T-helper 1 cell treated with Interleukin-12 subunit alpha and Interleukin-12 subunit beta and Interleukin-4 antibody, amounts not matched to agents 30 ng/mL and 1 ng/mL, for 36 hours (primary cell): ENCODE results near the gene CLIC6. TPM values are rescaled to one million over a fixed set of nuclear protein-coding genes. Genes with fewer than 3 reads are reported as not detected.

Experiments used
- intact Hi-C: fragments of 100-400 bp; cut with micrococcal nuclease; formaldehyde crosslinking; loops from one replicate; pipeline ENCODE4 v1.15.1; 2024
- total RNA-seq: library from RNA; stranded (reverse); gene quantifications from 2 replicates; pipeline ENCODE4 v1.2.3, GENCODE V29; 2022

The CLIC6 gene
- total RNA-seq, 1 donor from 2014 or later, result 0.05 TPM

DNA sequence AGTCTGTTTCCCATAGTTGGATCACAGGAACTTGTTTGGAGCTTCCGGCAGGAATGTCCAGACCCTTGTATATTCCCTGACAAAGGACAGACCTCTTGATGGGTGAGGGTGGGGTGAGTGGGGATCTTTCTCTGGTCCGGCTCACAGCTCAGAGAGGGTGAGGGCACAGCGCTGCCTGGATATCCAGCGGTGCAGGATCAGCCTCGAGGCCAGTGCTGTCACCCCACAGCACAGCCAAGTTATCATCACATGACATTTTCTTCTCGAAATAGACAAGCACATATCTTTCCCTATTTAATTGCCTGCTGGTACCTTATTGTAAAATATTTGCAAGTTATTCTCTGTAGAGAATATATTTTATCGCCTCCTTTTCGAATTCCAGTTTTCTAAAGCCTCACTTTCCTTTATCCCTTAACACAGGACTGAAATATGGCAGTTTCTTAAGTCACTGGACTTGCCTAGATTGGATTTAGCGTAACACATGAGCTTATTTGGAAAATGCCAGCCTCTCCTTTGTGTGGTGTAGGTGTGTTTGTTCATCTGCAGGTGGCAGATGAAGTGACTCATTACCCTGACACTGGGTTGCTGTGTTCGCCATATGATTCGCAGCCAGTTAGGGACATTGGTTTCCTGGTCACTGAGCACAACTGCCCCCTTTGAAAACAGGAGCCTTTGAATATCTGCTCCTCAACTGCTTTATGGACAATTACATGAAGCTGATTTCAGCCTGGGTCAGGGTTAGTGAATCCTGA lies 21.4 kb downstream of the CLIC6 start:
- intact Hi-C loops, result loop anchor here (5.0 to 10.0 kb wide), 2 partner anchors 117 to 935 kb away; no protein-coding TSS in a partner anchor

DNA sequence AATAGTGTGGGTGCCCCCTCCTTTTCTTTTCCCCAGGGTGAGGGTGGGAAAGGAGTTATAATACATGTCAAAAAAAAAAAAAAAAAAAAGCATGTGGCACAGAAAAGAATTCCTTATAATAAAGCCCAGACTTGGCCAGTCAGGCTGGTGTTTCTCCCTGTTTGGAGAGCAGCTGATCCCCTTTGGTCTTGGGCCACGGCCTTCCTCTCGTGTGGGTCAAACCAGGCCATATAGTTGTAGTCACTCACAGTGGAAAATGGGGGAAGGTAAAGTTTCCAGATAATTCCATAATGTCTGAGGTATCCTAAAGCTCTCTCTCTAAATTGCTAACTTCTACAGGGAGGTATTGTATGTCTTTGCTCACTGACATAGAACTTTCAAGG lies 22.0 kb downstream of the CLIC6 start:
- intact Hi-C loops, result loop anchor here (5.0 to 10.0 kb wide), 2 partner anchors 117 to 934 kb away; no protein-coding TSS in a partner anchor

DNA sequence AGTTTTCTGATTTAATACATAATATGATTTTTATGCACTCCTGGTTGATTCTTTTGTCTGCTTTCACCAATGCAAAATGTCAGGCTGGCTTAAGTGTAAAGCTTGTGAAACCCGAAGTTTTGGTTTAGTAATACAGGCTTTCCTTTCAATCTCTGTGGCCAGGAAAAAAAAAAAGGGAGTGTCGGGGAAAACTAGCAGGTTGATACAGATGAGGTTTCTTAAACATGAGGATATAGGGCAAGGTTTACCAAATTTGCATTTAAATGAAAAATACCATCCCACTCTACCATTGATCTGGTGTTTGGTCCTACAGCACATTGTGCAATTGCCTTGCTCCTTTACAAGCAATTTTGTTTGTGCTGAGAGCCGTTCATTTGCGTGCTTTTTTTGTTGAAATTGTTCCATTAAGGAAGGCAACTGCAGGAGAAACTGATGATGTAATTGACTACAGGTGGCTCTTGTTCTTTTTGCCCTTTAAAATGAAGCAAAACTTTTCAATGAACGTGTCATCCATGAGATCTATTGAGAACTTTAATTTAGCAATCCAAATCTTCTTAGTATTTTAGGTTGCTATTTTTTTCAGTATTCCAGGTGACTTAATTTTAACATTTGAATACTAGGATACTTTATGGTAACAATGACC lies 22.7 kb downstream of the CLIC6 start:
- intact Hi-C loops, result loop anchor here (5.0 to 10.0 kb wide), 2 partner anchors 116 to 933 kb away; no protein-coding TSS in a partner anchor

DNA sequence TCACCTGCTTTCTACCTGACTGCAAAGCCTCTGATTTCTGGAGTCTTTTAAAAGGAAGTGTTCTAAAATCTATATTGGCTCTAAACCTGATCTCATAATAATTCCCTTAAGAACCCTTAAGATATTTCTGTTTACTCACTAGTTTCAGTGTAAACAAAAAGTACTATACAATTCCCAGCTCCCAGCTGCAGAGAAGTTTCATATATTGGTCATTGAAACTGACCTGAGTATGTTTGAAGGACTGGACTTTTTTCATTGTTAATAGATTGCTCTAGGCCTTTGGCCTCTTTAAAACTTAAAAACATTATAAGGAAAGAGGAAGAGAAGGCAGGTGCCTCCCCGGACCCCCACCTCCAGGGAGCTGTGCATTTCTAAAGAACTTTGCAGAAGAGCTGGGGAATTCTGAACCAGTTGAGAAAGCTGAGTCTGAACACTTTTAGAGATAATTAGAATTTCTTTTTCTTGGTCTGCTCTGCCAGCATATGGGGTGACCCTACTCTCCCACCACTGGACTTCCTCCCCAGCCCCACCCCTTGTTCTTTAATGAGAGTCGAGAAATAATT lies 23.7 kb downstream of the CLIC6 start:
- intact Hi-C loops, result loop anchor here (1.0 to 10.0 kb wide), 8 partner anchors 53 to 1420 kb away; no protein-coding TSS in a partner anchor

DNA sequence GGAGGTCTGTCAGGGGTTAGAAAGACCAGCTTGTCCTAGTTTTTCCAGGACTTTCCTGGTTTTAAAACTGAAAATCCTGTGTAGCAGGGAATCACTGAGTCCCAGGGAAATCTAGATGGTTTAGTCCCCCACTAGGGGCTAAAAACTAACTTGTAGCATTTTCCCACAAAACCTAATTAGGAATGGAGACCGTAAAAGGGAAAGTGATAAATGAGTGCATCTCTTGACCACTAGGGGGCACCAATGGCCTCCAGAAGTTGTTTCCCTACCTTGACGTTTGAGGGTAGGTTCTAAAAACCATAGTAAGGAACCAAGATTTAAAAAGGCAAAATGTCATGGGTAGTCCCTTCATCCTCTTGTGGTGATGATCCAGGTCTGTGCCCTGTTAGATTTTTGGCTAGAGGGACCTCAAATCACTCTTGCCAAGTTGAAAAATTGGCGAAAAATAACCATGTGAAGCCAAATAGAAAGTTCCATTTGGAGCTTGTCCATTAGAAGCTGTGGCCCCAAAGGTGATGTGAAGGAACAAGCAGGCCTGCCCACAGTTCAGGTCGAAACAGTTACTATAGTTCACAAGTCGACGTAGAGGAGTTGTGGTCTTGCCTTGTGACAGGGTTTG lies 24.5 kb downstream of the CLIC6 start:
- intact Hi-C loops, result loop anchor here (1.0 to 10.0 kb wide), 8 partner anchors 52 to 1419 kb away; no protein-coding TSS in a partner anchor

DNA sequence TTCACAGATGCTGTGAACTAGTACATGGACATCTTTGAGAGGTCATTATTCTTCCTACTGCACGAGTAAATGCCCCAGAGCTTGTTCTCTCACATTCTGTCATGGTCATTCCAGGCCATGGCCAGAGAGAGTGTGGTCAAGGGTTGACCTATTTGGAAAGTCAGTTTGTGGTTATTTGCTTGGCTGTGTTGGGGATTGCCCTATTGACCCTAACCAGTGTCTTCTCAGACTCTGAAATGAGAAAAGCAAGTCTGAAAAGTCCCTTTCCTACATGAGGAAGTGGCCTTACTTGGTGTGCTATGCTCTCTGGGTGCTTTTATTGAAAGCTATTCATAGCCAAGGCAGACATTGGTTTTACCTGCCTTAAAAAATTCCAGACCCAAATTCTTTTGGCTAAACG lies 26.6 kb downstream of the CLIC6 start:
- intact Hi-C loops, result loop anchor here (10.0 kb wide), 1 partner anchor 929 kb away; no protein-coding TSS in a partner anchor

DNA sequence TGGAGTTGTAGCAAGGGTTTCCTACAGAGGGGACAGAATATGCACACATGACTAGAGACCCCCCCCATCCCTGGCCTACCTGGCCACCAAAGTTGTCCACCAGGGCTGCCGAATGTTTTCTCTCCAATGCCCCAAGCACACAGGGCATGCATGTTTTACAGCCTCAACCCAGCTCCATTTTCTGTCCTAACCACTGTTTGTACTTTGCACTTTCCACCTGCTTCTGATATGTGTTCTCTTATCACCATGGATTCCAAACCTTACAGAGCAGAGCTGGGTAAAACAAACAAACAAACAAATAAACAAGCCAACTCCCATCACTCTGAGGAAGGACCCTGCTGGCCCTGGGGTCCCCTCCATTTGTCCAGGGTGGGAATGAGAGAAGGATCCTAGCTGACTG lies 27.3 kb downstream of the CLIC6 start:
- intact Hi-C loops, result loop anchor here (10.0 kb wide), 1 partner anchor 929 kb away; no protein-coding TSS in a partner anchor

DNA sequence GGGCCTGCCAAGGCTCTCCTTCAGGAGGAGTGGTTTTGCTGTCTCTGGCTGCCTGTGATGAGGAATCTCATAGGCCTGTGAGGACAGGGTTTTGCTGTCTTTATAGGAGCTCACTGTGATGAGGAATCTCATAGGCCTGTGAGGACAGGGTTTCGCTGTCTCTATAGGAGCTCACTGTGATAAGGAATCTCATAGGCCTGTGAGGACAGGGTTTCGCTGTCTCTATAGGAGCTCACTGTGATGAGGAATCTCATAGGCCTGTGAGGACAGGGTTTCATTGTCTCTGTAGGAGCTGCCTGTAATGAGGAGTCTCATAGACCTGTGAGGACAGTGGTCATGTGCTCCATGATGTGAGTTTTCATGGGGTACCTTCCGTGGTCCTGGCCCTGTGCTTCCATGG lies 29.0 kb downstream of the CLIC6 start:
- intact Hi-C loops, result loop anchor here (10.0 kb wide), 1 partner anchor 927 kb away; no protein-coding TSS in a partner anchor

DNA sequence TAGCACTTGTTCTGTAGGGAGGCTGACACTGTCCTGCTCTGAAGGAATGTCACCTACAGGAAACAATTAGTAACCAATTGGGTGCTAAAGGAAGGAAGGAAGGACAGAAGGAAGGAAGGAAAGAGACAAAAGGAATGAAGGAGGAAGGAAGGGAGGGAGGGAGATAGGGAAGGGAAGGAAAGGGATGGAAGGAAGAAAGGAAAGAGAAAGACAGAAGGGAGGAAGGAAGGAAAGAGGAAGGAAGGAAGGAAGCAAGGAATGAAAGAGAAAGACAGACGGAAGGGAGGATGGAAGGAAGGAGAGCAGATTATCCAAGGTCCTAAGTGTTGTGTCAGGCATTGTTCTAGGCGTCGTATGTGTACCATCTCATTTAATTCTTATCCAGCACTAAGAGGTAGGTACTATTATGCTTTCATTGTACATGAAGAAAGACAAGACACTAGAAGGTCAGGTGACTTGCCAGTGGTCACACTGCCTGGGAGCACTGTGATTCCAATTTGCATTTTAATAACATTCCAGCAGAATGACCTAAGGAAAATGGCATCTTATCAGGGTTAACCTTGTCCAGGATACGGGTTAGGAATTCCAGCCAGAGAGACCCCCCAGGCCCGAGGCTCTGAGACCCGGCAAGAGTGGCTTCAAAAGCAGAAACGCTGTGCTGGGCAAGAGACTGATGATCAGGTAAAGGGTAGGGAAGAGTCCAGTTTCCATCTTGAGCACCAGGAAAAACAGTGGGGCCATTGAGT lies 29.6 kb downstream of the CLIC6 start:
- intact Hi-C loops, result loop anchor here (10.0 kb wide), 1 partner anchor 926 kb away; no protein-coding TSS in a partner anchor

DNA sequence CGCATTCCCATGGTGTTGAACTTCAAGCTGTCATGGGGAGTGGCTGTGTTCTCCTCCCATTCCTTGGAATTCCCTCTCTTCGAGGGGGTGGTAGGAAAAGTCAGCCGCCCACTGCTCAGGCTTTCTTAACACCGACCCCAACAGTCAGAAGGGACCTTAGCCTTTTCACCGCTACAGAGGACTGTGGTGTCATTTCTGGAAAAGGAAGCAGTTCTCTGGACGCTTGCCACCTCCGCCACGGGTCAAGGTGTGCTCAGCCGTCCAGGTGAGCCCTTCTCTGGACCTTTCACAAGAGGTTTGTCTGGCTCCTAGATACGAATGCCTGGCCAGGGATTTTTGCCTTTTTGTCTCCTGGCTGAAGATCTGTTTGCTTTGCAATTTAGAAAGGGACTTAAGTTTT lies 31.8 kb downstream of the CLIC6 start:
- intact Hi-C loops, result no loop called here

DNA sequence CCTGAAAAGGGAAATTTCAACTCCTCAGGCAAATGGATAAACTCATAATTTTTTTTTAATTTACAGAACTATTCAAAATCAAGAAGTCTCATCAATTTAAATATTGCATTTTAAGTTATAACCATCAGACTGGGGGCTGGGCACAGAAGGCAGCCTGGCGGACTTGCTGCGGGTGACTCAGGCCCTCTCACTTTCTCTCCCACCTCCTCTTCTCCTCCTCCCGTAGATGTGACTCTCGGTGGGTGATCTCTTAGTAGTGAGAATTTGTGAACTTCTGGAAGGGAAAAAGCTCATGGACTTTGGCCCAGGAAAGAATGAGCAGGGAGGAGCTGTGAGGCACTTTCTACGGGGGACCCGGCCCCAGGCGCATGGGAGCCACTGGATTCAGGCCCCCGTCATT lies 32.9 kb downstream of the CLIC6 start:
- intact Hi-C loops, result no loop called here

DNA sequence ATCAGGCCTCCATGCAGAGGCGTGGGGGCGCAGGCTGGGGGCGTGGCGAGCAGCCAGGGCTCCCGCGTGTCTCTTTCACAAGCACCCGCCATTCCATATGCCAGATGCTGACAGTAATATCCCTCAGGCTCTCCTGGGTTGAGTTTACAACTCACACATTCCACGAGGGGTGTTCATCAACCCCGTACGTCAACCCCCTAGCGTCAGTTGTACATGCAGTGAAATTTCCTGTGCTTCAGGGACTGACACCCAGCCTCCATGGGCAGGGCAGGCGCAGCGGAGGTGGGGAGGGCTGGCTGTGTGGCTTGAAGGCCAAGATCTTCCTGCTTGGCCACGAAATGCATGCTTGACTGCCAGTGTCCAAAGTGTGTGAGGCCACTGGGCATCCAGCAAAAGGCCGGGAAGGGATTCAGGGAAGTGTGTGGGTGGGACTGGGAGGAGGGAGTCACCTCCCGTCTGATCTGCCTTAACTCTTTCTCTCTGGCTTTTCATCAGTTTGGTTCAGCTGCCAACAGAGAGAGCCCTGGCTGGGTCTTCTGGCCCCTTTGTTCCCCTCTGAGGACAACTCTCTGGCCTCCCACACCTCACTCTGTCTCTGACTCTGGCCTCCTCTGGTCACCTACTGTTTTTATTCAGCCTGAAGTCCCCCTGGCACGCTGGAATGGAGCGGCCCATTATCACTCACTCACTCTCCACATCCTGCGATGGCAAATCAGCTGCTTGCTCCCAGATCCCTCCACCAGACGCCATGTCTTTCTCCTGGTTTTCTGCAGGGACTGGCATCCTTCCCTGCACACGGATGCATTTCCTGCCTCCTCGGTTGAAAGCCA lies 33.8 kb downstream of the CLIC6 start:
- intact Hi-C loops, result no loop called here

DNA sequence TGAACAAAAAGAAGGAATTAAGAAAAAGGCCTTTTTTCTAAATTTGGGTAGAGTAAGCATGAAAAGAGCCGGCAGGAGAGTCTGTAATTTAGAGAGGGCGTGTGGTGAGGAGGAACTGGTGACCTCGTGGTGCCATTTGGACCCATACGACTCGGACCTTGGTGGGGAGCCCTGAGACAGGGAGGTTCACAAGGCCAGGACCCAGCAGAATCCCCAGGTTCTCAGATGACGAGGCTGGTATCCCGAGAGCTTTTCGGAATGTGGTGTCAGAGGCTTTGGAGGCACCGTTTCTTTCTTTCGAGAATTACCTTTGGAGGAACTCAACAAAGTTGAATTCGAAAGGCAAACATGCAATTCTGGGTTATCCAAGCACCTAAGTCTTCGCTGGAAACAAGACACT lies 34.8 kb downstream of the CLIC6 start:
- intact Hi-C loops, result no loop called here

DNA sequence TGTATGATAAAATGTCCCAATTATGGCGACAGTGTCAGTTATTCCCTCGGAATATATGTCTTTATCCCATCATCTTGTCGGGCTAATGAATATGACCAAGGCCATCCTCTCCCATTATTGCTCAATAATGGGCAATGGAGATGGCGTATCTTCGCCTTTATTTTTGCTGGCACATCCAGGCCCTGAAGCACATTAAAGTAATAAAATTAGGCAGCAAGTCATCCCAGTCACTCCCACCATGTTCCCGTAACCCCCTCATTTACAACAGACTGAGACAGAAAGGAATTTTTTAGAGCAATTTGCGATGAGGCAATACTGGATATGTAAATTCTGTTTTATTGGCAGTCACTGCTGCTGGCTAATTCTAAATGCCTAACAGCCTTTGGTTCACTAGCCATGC lies 35.3 kb downstream of the CLIC6 start:
- intact Hi-C loops, result no loop called here

DNA sequence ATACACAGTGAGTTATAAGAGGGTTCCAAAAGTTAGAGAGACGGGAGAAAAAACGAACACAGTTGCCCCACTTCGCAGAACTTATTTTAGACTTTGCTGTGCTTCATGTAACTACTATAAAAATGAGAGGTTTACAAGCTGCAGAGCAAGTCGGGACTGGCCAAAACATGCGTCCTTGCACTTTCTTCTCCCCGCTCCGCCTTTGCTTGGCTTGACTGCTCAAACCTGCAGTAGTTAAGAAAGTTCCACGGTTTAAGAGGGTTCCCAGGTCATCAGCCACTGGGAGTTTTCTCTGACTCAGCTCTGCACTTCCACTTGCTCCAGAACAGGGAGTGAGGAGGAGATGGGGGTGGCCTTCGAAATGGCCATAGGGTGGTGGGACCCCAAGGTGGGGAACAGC lies 36.2 kb downstream of the CLIC6 start:
- intact Hi-C loops, result no loop called here

DNA sequence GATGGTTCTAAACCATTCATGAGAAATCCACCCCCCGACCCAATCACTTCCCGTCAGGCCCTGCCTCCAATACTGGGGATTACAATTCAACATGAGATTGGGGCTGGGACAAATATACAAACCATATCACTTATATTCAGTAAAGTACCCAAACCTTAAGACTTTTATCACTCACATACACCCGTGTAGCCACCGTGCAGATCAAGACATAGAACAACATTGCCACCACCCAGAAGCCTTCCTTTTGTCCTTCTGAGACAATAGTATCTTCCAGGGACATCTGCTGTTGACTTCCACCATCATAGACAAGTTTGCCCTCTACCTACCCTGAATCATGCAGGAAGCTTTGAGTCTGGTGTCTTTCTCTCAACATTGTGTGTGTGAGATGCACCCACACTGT lies 37.5 kb downstream of the CLIC6 start:
- intact Hi-C loops, result no loop called here

DNA sequence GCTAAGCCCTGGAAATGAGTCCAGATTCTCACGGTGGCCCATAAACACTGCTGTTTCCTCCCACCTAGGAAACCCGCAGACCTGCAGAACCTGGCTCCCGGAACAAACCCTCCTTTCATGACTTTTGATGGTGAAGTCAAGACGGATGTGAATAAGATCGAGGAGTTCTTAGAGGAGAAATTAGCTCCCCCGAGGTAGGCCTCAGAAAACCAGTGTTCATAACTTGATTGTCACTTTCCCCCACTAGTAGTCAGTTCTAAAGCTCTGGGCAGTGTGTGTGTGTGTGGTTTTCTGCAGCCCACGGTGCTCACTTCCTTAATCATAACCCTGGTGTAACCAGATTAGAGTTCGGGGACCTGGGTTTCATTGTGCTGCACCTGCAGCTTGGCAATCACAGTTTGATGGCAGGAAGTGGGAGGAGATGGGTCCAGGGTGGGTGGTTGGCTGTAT lies 39.1 kb downstream of the CLIC6 start:
- intact Hi-C loops, result no loop called here

DNA sequence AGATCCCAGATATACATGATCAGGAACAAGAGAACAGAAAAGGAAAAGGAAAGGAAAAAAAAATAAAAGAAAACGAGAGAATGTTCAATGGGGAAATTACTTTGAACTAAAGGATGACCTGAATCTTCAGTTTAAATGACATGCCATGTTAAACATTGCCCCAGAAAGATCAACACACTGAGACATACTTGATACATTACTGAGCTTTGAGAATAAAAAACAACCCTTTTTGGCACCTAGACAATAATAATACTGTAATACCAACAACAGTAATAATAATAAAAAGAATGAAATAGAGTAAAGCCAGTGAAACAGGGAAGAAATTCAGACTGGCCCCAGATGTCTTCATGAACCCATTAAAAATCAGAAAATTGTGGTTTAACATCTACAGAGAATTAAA lies 44.8 kb downstream of the CLIC6 start:
- intact Hi-C loops, result no loop called here

DNA sequence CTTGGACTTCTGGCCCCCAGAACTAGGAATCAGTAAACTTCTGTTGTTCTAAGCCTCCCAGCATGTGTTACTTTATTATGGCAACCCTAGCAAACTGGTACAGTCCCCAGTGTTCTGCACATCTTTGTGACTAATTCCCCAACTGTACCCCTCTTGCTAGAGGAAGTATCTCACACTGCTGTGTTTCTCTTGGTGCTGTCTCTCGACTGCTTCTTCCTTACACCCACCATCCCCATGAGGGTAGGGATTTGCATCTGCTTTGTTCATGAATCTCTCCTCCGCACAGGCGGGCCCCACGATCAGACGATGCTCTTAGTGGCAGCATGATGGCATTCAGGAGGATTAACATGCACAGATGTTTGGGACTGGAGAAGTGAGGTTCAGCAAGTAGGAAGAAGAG lies 46.7 kb downstream of the CLIC6 start:
- intact Hi-C loops, result no loop called here
